Mesodermal cell (in vitro differentiated cells): ENCODE measurements around the gene ATP6V0D1. TPM values are rescaled to one million over a fixed set of nuclear protein-coding genes. Genes with fewer than 3 reads are reported as not detected.
A peak's percentile ranks its signal among the peaks of the same experiment; 100 is the strongest.

Experiments used
- H3K27ac ChIP-seq: 2 replicates; pipeline ENCODE4 v1.7.0; 2013; ENCODE audit warnings: mild to moderate bottlenecking, low read depth, low read length, moderate library complexity; ENCODE audit not compliant: severe bottlenecking
- H3K36me3 ChIP-seq: 2 replicates; pipeline ENCODE4 v1.7.1; 2013; ENCODE audit warnings: mild to moderate bottlenecking, low read length, moderate library complexity; ENCODE audit not compliant: control insufficient read depth, insufficient read depth
- H3K4me1 ChIP-seq: one replicate; pipeline ENCODE4 v1.7.1; 2013; ENCODE audit warnings: mild to moderate bottlenecking, low read length; ENCODE audit not compliant: insufficient read depth, control insufficient read depth, poor library complexity, severe bottlenecking
- H3K4me3 ChIP-seq: 2 replicates; pipeline ENCODE4 v1.7.0; 2013; ENCODE audit warnings: low read length, control low read depth, mild to moderate bottlenecking; ENCODE audit not compliant: insufficient read depth, poor library complexity, severe bottlenecking; ENCODE audit errors: extremely low read depth
- H3K9me3 ChIP-seq: 2 replicates; pipeline ENCODE4 v1.7.1; 2013; ENCODE audit warnings: mild to moderate bottlenecking, low read length, moderate library complexity; ENCODE audit not compliant: control insufficient read depth
- WGBS, 2 experiments: methylation state at CpG; one replicate each; pipeline ENCODE4 v1.1.5; 2013; ENCODE audit warnings: missing lambda C conversion rate in 2 of 2; ENCODE audit not compliant: insufficient coverage in 2 of 2; 5-methylcytosine and 5-hydroxymethylcytosine counted together
- polyA plus RNA-seq, 2 experiments: library from polyadenylated mRNA; stranded (reverse); fragments of 50-300 nt; gene quantifications; one replicate each; pipeline ENCODE4 v1.2.3, GENCODE V29; 2013

Gene ATP6V0D1
- polyA plus RNA-seq (2013, experiment 1 of 2), result 64.5 TPM
- 59.7 TPM for polyA plus RNA-seq (2013, experiment 2 of 2)

GRCh38 chr16:67480833-67481560 is at the start of gene ATP6V0D1:
TSS of gene ATP6V0D1 (minus strand) at chr16:67481157. CDS start at chr16:67481086, 71 bp downstream.
- Histone ChIP-seq H3K27ac (peak within 1 kb of the TSS; percentile 95), H3K9me3 (no peaks in the 10 kb centered on the region), H3K36me3 (no peaks in the 10 kb centered on the region), H3K4me3 (peak within 1 kb of the TSS; percentile 82), H3K4me1 (peaks cover 19% of the 10 kb centered on the region)
- WGBS, 2 experiments, result 0% methylated on average over 49 to 53 of the region's 57 CpGs

DNA sequence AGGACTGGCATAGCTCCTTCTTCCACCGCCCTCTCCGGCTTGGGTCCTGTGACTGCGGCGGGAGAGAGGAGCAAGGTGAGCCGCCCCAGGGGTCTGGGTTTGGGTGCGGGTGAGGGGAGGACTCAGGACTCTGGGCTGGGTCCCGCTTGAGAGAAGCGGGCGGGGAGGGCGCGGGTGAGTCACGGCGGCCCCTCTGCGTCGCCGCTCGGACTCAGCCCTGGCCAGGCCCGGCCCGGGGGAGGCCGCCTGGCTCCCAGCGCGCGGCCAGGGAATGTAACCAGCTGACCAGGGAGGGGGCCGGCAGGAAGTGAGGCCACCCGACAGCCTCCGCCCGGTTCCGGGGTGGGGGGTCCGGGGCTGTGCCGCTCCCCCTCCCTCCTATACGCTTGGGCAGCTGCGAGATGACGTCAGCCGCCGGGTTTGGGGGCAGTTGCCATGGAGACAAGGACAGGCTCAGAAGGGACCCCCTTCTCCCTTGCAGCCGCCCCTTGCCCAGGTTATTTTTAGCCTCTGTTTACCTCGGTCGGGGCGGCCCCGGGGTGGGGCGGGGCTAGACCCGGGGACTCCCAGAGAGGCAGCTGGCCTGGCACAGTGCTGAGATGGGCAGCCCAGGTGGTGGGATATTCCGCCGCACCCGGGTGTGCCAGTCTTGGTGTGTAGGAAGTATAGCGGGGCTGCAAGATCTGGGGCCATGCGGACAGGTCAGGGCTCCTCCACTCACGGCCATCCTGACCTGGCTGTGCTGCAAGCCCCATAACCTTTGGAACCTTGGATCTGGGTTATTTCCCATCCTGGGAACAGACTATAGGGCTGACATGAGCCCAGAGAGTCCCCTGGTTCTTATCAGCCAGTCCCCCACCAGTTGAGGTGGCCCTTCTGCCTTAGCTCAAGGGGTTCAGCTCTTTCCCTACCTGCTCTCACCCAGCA is 49.3 kb upstream of the ATP6V0D1 start:
- WGBS, 2 experiments, result 10 to 11% methylated on average over 30 to 40 of the region's 48 CpGs
- Histone ChIP-seq H3K4me1 (peaks cover 36% of the 10 kb centered on the region), H3K36me3 (peaks cover 13% of the 10 kb centered on the region), H3K9me3 (no peaks in the 10 kb centered on the region), H3K4me3 (peak overlapping the region; percentile 86), H3K27ac (peak overlapping the region; percentile 60)

GRCh38 chr16:67529582-67530012 is 48.6 kb upstream of the ATP6V0D1 start:
- Histone ChIP-seq H3K9me3 (no peaks in the 10 kb centered on the region), H3K36me3 (peaks cover 12% of the 10 kb centered on the region), H3K27ac (peak overlapping the region; percentile 60), H3K4me3 (peak overlapping the region; percentile 86), H3K4me1 (peaks cover 40% of the 10 kb centered on the region)
- WGBS, 2 experiments, result 15 to 16% methylated on average over 16 of the region's 16 CpGs

- Histone ChIP-seq H3K27ac (peak overlapping the region; percentile 60), H3K36me3 (peaks cover 9% of the 10 kb centered on the region), H3K4me1 (peaks cover 40% of the 10 kb centered on the region), H3K4me3 (peak overlapping the region; percentile 86), H3K9me3 (no peaks in the 10 kb centered on the region)
- WGBS, 2 experiments, result 0 to 1% methylated on average over 52 to 57 of the region's 65 CpGs
Observed at GRCh38 chr16:67528870-67529581, 48.1 kb upstream of the ATP6V0D1 start.

- WGBS, 2 experiments, result 35 to 50% methylated on average over 15 to 26 of the region's 45 CpGs
- Histone ChIP-seq H3K36me3 (peaks cover 9% of the 10 kb centered on the region), H3K9me3 (no peaks in the 10 kb centered on the region), H3K4me1 (peaks cover 40% of the 10 kb centered on the region), H3K27ac (peak within 1 kb of the TSS; percentile 60), H3K4me3 (peak within 1 kb of the TSS; percentile 86)
Observed at GRCh38 chr16:67528222-67528869, 47.4 kb upstream of the ATP6V0D1 start, which contains the start of gene RIPOR1. TSS of gene RIPOR1 (plus strand) at chr16:67528829. CDS start at chr16:67538447, 9,618 bp downstream.

GRCh38 chr16:67526149-67526791 is 45.3 kb upstream of the ATP6V0D1 start:
- WGBS, 2 experiments, result 72 to 79% methylated on average over 2 of the region's 3 CpGs
- H3K27ac ChIP-seq, result peak overlapping the region; percentile 45
- H3K9me3 ChIP-seq, result no peaks in the 10 kb centered on the region

GRCh38 chr16:67525176-67525860 is 44.4 kb upstream of the ATP6V0D1 start:
- 68 to 75% methylated on average over 7 to 10 of the region's 11 CpGs for WGBS, 2 experiments
- H3K4me3 ChIP-seq, result no peak overlapping the region
- peaks cover 29% of the 10 kb centered on the region for H3K4me1 ChIP-seq
- H3K27ac ChIP-seq, result no peak overlapping the region
- no peaks in the 10 kb centered on the region for H3K36me3 ChIP-seq
- no peaks in the 10 kb centered on the region for H3K9me3 ChIP-seq

More at GRCh38 chr16:67526149-67526791, 45.3 kb upstream of the ATP6V0D1 start:
- H3K4me3 ChIP-seq, result no peak overlapping the region
- no peaks in the 10 kb centered on the region for H3K36me3 ChIP-seq
- peaks cover 39% of the 10 kb centered on the region for H3K4me1 ChIP-seq

DNA sequence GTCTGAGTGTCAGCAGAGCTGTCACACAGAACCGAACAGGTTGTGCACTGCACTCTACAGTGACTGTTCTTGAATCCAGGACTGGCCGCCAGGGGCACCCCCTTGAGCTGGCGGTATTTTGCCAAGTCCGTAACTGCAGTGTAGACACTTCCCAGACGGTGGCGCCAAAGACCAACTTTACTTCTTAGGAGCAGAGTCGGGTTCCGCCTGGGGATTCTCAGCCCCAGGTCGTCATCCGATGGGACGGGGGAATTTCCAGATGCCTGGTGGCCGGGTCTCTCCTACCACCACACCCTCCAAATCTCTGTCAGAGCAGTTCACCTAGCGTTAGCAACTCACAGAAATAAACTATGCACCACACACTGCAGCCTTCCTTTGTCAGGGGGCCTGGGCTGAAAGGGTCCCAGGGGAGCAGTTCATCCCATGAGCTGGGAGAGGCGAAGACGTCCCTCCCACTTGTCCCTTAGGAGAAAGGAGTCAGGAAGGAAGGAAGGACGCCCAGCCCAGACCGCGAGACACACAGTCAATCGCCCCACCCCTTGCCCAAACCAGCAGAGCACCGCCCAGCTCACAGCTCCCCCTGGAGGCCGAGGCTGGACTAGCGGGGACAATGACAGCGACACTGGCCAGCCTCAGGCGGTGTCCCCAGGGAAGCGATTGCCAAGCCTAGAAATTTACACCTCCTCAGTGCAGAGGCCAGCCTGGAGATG is 40.3 kb upstream of the ATP6V0D1 start:
- peak overlapping the region; percentile 40 for H3K4me3 ChIP-seq
- WGBS, 2 experiments, result 1 to 4% methylated on average over 15 to 18 of the region's 25 CpGs
- H3K4me1 ChIP-seq, result peaks cover 20% of the 10 kb centered on the region
- peak overlapping the region; percentile 98 for H3K27ac ChIP-seq
- H3K9me3 ChIP-seq, result no peaks in the 10 kb centered on the region
- H3K36me3 ChIP-seq, result no peaks in the 10 kb centered on the region

DNA sequence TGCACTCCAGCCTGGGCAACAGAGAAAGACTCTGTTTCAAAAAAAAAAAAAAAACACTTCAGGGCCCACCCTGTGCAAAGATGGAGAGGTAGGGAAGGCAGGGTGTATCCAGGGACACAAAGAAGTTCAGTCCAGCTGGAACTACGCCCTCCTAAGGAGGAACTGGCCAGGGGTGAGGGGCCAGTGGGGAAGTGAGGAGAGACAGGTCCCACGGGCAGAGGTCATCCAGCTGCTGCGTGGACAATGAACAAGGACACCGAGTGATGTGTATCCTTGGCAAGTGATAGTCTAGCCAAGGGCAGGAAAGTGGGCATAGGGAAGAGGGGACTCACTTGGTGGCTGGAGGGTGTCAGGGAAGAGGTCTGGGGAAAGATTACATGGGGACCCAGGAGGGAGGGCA is 38.3 kb upstream of the ATP6V0D1 start:
- Histone ChIP-seq H3K4me1 (peaks cover 9% of the 10 kb centered on the region), H3K27ac (no peak overlapping the region), H3K4me3 (no peak overlapping the region), H3K36me3 (no peaks in the 10 kb centered on the region), H3K9me3 (no peaks in the 10 kb centered on the region)
- 79 to 89% methylated on average over 4 of the region's 4 CpGs for WGBS, 2 experiments
